HepG2 (cell line): Measurements from ENCODE around the gene POLR1C. TPM values are rescaled to one million over a fixed set of nuclear protein-coding genes. Genes with fewer than 3 reads are reported as not detected.

Source experiments
- JUN ChIP-seq: sonication (generic); formaldehyde crosslinking; IDR thresholded peaks from 2 replicates; pipeline ENCODE4 v1.4.0; 2020; ENCODE audit warnings: mild to moderate bottlenecking, missing genetic modification reagents
- KDM3A ChIP-seq: IDR thresholded peaks from 2 replicates; pipeline ENCODE4 v1.6.1; 2018; ENCODE audit warnings: low read depth, missing compliant biosample characterization
- ZNF24 ChIP-seq: fragments of 450-650 bp; IDR thresholded peaks from 2 replicates; pipeline ENCODE4 v1.6.1; 2017; ENCODE audit warnings: antibody characterized with exemption, mild to moderate bottlenecking
- ZNF318 ChIP-seq: sonication (generic); formaldehyde crosslinking; IDR thresholded peaks from 2 replicates; pipeline ENCODE4 v1.4.0; 2020; ENCODE audit warnings: mild to moderate bottlenecking, missing genetic modification reagents
- ZNF761 ChIP-seq: sonication (generic); formaldehyde crosslinking; conservative IDR thresholded peaks from 2 replicates; pipeline ENCODE4 v1.4.0; 2020; ENCODE audit warnings: mild to moderate bottlenecking, missing genetic modification reagents
- polyA plus RNA-seq, 8 experiments: library from polyadenylated mRNA; depleted of rRNA in 3 of 8; stranded (reverse) in 7 of 8; unstranded in 1 of 8; fragments of >200 nt; fragmentation: Illumina TruSeq in 4 of 8; extraction: Trizol in 4 of 8; gene quantifications; 2 replicates each; pipeline versions ENCODE4 v1.2.1 to v1.2.3, GENCODE V29; 2011 to 2016; ENCODE audit warnings: low read depth in 4 of 8, missing spikeins in 1 of 8, mixed read lengths in 1 of 8; ENCODE audit not compliant: insufficient read depth in 1 of 8
- total RNA-seq, 5 experiments: library from RNA; depleted of rRNA; stranded (reverse); fragments of >200 nt; fragmentation: Illumina TruSeq; extraction: Trizol; gene quantifications; 2 replicates each; pipeline ENCODE4 v1.2.3, GENCODE V29; 2016; ENCODE audit warnings: low read depth in 1 of 5

The POLR1C gene
- total and polyA plus RNA-seq, 2 of the 13 experiments (the other 11 are each of a cell fraction or from before 2014, with no cell fraction given), result 62.6 to 72.2 TPM

GRCh38 chr6:43515808-43516207 is 1.1 kb upstream of the POLR1C start (continued):
- TF ChIP-seq ZNF318 (CRISPR knock-in tag) (0 out of 2 replicates have a peak, but pooled peaks have one; percentile 74), ZNF761 (0 out of 2 replicates have a peak, but pooled peaks have one; percentile 2), JUN (no peak), ZNF24 (no peak), KDM3A (CRISPR knock-in tag) (no peak)
